NCI-H524 (cell line): ENCODE measurements around the gene WNT7A.

Experiments used
- DNase-seq, 2 experiments: peaks; one replicate each; lab custom pipeline; 2025; lab: John Stamatoyannopoulos, UW

WNT7A gene

GRCh38 chr3:13827256-13827655 is 52.6 kb downstream of the WNT7A start:
- DNase-seq = no peak

GRCh38 chr3:13826672-13827071 is 53.2 kb downstream of the WNT7A start:
- no peak for DNase-seq

GRCh38 chr3:13825821-13826220 is 54.0 kb downstream of the WNT7A start:
- no peak for DNase-seq

- DNase-seq = no peak
These were observed 54.6 kb downstream of the WNT7A start for GRCh38 chr3:13825311-13825579.

GRCh38 chr3:13824521-13825310 is 55.2 kb downstream of the WNT7A start:
- no peak for DNase-seq

- DNase-seq = no peak
These were observed 56.2 kb downstream of the WNT7A start for GRCh38 chr3:13823692-13824091.

GRCh38 chr3:13822871-13823585 is 56.8 kb downstream of the WNT7A start:
- no peak for DNase-seq

- no peak for DNase-seq
These were observed 57.8 kb downstream of the WNT7A start for GRCh38 chr3:13822042-13822441.

- DNase-seq = no peak
These were observed 58.7 kb downstream of the WNT7A start for GRCh38 chr3:13821126-13821525.

- no peak for DNase-seq
These were observed 61.0 kb downstream of the WNT7A start for GRCh38 chr3:13818919-13819318.

GRCh38 chr3:13815088-13815683 is 64.7 kb downstream of the WNT7A start:
- DNase-seq = no peak

GRCh38 chr3:13812034-13812471 is 67.8 kb downstream of the WNT7A start:
- no peak for DNase-seq

GRCh38 chr3:13811614-13812013 is 68.3 kb downstream of the WNT7A start:
- DNase-seq = no peak

- no peak for DNase-seq
These were observed 71.3 kb downstream of the WNT7A start for GRCh38 chr3:13808550-13808949.

- DNase-seq = no peak
These were observed 78.3 kb downstream of the WNT7A start for GRCh38 chr3:13801361-13802204.

- DNase-seq = no peak
These were observed 79.8 kb downstream of the WNT7A start for GRCh38 chr3:13800064-13800463.

GRCh38 chr3:13798401-13798800 is 81.5 kb downstream of the WNT7A start:
- no peak for DNase-seq

- no peak for DNase-seq
These were observed 83.0 kb downstream of the WNT7A start for GRCh38 chr3:13796701-13797460.

GRCh38 chr3:13795816-13796215 is 84.1 kb downstream of the WNT7A start:
- DNase-seq = no peak

- DNase-seq = no peak
These were observed 85.5 kb downstream of the WNT7A start for GRCh38 chr3:13794322-13794721.

- DNase-seq = no peak
These were observed 86.4 kb downstream of the WNT7A start for GRCh38 chr3:13793451-13793850.
